HG02885 (cell line): ENCODE measurements around the gene AKAP6.

Source experiments
- ATAC-seq: cut with Tn5 transposase; IDR thresholded peaks from one replicate; pipeline ENCODE4 v1.9.1; 2021; ENCODE audit warnings: mild to moderate bottlenecking; ENCODE audit not compliant: unreplicated experiment, poor library complexity

The AKAP6 gene

GRCh38 chr14:32719601-32720000 lies 390.5 kb downstream of the AKAP6 start:
- ATAC-seq, result no peak

GRCh38 chr14:32720927-32721326 lies 391.8 kb downstream of the AKAP6 start:
- ATAC-seq, result no peak

- ATAC-seq, result no peak
Observed at GRCh38 chr14:32722631-32723183, 393.6 kb downstream of the AKAP6 start.

GRCh38 chr14:32724867-32725471 lies 395.9 kb downstream of the AKAP6 start:
- no peak for ATAC-seq

GRCh38 chr14:32726516-32726915 lies 397.4 kb downstream of the AKAP6 start:
- no peak for ATAC-seq

- no peak for ATAC-seq
Observed at GRCh38 chr14:32727832-32728231, 398.7 kb downstream of the AKAP6 start.

GRCh38 chr14:32728526-32728925 lies 399.4 kb downstream of the AKAP6 start:
- ATAC-seq, result no peak

GRCh38 chr14:32728976-32729375 lies 399.9 kb downstream of the AKAP6 start:
- ATAC-seq, result no peak

- no peak for ATAC-seq
Observed at GRCh38 chr14:32731249-32731648, 402.2 kb downstream of the AKAP6 start.

GRCh38 chr14:32733015-32733414 lies 403.9 kb downstream of the AKAP6 start:
- no peak for ATAC-seq

GRCh38 chr14:32734261-32734660 lies 405.2 kb downstream of the AKAP6 start:
- no peak for ATAC-seq

- ATAC-seq, result no peak
Observed at GRCh38 chr14:32737621-32738020, 408.5 kb downstream of the AKAP6 start.

- no peak for ATAC-seq
Observed at GRCh38 chr14:32738206-32738871, 409.2 kb downstream of the AKAP6 start.

- ATAC-seq, result no peak
Observed at GRCh38 chr14:32744811-32745445, 415.8 kb downstream of the AKAP6 start.

- no peak for ATAC-seq
Observed at GRCh38 chr14:32754209-32754608, 425.1 kb downstream of the AKAP6 start.

- ATAC-seq, result no peak
Observed at GRCh38 chr14:32756173-32756572, 427.1 kb downstream of the AKAP6 start.

GRCh38 chr14:32756775-32757174 lies 427.7 kb downstream of the AKAP6 start:
- no peak for ATAC-seq

- ATAC-seq, result no peak
Observed at GRCh38 chr14:32757568-32757967, 428.5 kb downstream of the AKAP6 start.

- ATAC-seq, result no peak
Observed at GRCh38 chr14:32761381-32761968, 432.4 kb downstream of the AKAP6 start.

- ATAC-seq, result no peak
Observed at GRCh38 chr14:32762886-32763285, 433.8 kb downstream of the AKAP6 start.

GRCh38 chr14:32763673-32764072 lies 434.6 kb downstream of the AKAP6 start:
- ATAC-seq, result no peak
